BE2C (cell line): ENCODE measurements around the gene ANKS1A.

Source experiments
- DNase-seq: peaks from one replicate; pipeline ENCODE4 v3.0.0-alpha.2; 2020
- H3K27me3 ChIP-seq: fragments of 250-450 bp; sonication (Bioruptor Pico); 2 replicates; pipeline ENCODE4 v1.5.1; 2020; ENCODE audit warnings: mild to moderate bottlenecking
- H3K36me3 ChIP-seq: fragments of 250-450 bp; sonication (Bioruptor Pico); 2 replicates; pipeline ENCODE4 v1.5.1; 2020; ENCODE audit warnings: mild to moderate bottlenecking
- H3K4me1 ChIP-seq: fragments of 250-450 bp; sonication (Bioruptor Pico); 2 replicates; pipeline ENCODE4 v1.5.1; 2020
- H3K4me3 ChIP-seq: 2 replicates; pipeline ENCODE4 v1.5.1; 2011; ENCODE audit warnings: low read depth, low read length
- H3K9me3 ChIP-seq: fragments of 250-450 bp; sonication (Bioruptor Pico); 2 replicates; pipeline ENCODE4 v1.5.1; 2020
- CTCF ChIP-seq: IDR thresholded peaks from 2 replicates; pipeline ENCODE4 v1.5.1; 2012; ENCODE audit warnings: mild to moderate bottlenecking, low read depth, low read length

Gene ANKS1A

GRCh38 chr6:35088281-35089215 lies 199.5 kb downstream of the ANKS1A start:
- Histone ChIP-seq H3K4me3 (no peak overlapping the region), H3K27me3 (no peaks in the 10 kb centered on the region), H3K9me3 (no peaks in the 10 kb centered on the region), H3K36me3 (no peaks in the 10 kb centered on the region), H3K4me1 (no peaks in the 10 kb centered on the region)
- DNase-seq: no peak
- no peak for TF ChIP-seq CTCF

GRCh38 chr6:35089216-35089934 lies 200.3 kb downstream of the ANKS1A start:
- no peak for DNase-seq
- H3K4me1 ChIP-seq: no peaks in the 10 kb centered on the region
- no peaks in the 10 kb centered on the region for H3K9me3 ChIP-seq
- TF ChIP-seq CTCF: no peak
- H3K27me3 ChIP-seq: no peaks in the 10 kb centered on the region
- no peak overlapping the region for H3K4me3 ChIP-seq
- no peaks in the 10 kb centered on the region for H3K36me3 ChIP-seq

GRCh38 chr6:35089935-35090505 lies 201.0 kb downstream of the ANKS1A start:
- no peaks in the 10 kb centered on the region for H3K27me3 ChIP-seq
- H3K4me1 ChIP-seq: no peaks in the 10 kb centered on the region
- H3K4me3 ChIP-seq: no peak overlapping the region
- DNase-seq: no peak
- no peaks in the 10 kb centered on the region for H3K9me3 ChIP-seq
- TF ChIP-seq CTCF: no peak
- no peaks in the 10 kb centered on the region for H3K36me3 ChIP-seq

- Histone ChIP-seq H3K9me3 (no peaks in the 10 kb centered on the region), H3K36me3 (no peaks in the 10 kb centered on the region), H3K27me3 (no peaks in the 10 kb centered on the region), H3K4me1 (no peaks in the 10 kb centered on the region), H3K4me3 (no peak overlapping the region)
- no peak for TF ChIP-seq CTCF
- DNase-seq: no peak
Observed at GRCh38 chr6:35090734-35091133, 201.7 kb downstream of the ANKS1A start.

GRCh38 chr6:35091346-35092083 lies 202.5 kb downstream of the ANKS1A start:
- Histone ChIP-seq H3K9me3 (no peaks in the 10 kb centered on the region), H3K4me1 (peaks cover 2% of the 10 kb centered on the region), H3K4me3 (no peak overlapping the region), H3K27me3 (no peaks in the 10 kb centered on the region), H3K36me3 (no peaks in the 10 kb centered on the region)
- no peak for TF ChIP-seq CTCF
- DNase-seq: no peak
